Skeletal muscle tissue (tissue), 5 donors: ENCODE measurements around the gene GAGE12F. TPM values are rescaled to one million over a fixed set of nuclear protein-coding genes. Genes with fewer than 3 reads are reported as not detected.
"Not testable (repeated sequence)": the region's sequence is repeated elsewhere in the genome, so short reads cannot be mapped to it uniquely, and the experiment has no call there.

Source experiments
- H3K27ac ChIP-seq: one replicate; pipeline ENCODE4 v1.7.0; 2013; ENCODE audit warnings: mild to moderate bottlenecking, low read depth, low read length, inconsistent platforms
- H3K27me3 ChIP-seq, 3 donors: one replicate each; pipeline ENCODE4 v1.7.0; 2013; ENCODE audit warnings: low read length in 3 of 3; ENCODE audit not compliant: control insufficient read depth in 3 of 3, insufficient read depth in 3 of 3
- H3K36me3 ChIP-seq, 3 donors: one replicate each; pipeline ENCODE4 v1.7.0; 2013; ENCODE audit warnings: low read length in 3 of 3; ENCODE audit not compliant: control insufficient read depth in 3 of 3, insufficient read depth in 3 of 3
- H3K4me1 ChIP-seq, 3 donors: one replicate each; pipeline ENCODE4 v1.7.0; 2013; ENCODE audit warnings: low read length in 3 of 3, mild to moderate bottlenecking in 3 of 3; ENCODE audit not compliant: control insufficient read depth in 3 of 3, insufficient read depth in 3 of 3
- H3K4me3 ChIP-seq, 3 donors: one replicate each; pipeline ENCODE4 v1.7.0; 2013; ENCODE audit warnings: low read length in 3 of 3
- H3K9ac ChIP-seq, 3 donors: one replicate each; pipeline ENCODE4 v1.7.0; 2013; ENCODE audit warnings: low read length in 3 of 3, mild to moderate bottlenecking in 3 of 3, moderate library complexity in 2 of 3, low read depth in 1 of 3
- H3K9me3 ChIP-seq, 3 donors: one replicate each; pipeline ENCODE4 v1.7.0; 2013; ENCODE audit warnings: low read length in 3 of 3; ENCODE audit not compliant: control insufficient read depth in 3 of 3
- small RNA-seq: library from RNA; depleted of rRNA; stranded (forward); fragments of <200 nt; gene quantifications from one replicate; pipeline ENCODE3, GENCODE V24; 2014
- total RNA-seq: library from RNA; depleted of rRNA; stranded (reverse); fragments of >200 nt; gene quantifications from one replicate; pipeline ENCODE4 v1.2.3, GENCODE V29; 2014
- donor health status: Osteomylitis.

Gene GAGE12F
- total RNA-seq, 1 donor from 2014 or later = not detected

DNA sequence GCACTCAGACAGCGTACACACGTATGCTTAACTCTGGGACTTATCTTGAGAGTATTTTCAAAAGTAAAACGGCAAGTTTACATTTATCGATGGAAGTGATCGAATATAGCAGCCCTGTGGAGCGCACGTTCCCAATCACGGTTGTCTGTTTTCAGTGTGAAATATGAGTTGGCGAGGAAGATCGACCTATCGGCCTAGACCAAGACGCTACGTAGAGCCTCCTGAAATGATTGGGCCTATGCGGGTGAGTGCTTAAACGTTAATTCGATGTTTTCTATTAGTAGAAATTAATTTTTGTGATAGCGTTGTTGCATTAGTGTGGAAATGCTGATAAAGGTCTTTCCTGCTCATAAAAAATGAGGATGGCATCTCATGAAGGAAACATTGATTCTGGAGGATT lies 29.8 kb downstream of the GAGE12F start:
- not testable (repeated sequence) for H3K4me3 ChIP-seq, H3K9ac ChIP-seq

GRCh38 chrX:49598720-49599119 lies 38.1 kb downstream of the GAGE12F start, which contains the start of gene GAGE1:
Gene GAGE1 (plus strand): TSS chrX:49599020. CDS start chrX:49600175, 1,155 bp downstream.
- not testable (repeated sequence) for H3K27me3 ChIP-seq, H3K9ac ChIP-seq, H3K4me3 ChIP-seq

More for the DNA sequence above, 29.8 kb downstream of the GAGE12F start:
- H3K27ac ChIP-seq, H3K27me3 ChIP-seq, H3K9me3 ChIP-seq, H3K36me3 ChIP-seq, H3K4me1 ChIP-seq: not testable (repeated sequence)

DNA sequence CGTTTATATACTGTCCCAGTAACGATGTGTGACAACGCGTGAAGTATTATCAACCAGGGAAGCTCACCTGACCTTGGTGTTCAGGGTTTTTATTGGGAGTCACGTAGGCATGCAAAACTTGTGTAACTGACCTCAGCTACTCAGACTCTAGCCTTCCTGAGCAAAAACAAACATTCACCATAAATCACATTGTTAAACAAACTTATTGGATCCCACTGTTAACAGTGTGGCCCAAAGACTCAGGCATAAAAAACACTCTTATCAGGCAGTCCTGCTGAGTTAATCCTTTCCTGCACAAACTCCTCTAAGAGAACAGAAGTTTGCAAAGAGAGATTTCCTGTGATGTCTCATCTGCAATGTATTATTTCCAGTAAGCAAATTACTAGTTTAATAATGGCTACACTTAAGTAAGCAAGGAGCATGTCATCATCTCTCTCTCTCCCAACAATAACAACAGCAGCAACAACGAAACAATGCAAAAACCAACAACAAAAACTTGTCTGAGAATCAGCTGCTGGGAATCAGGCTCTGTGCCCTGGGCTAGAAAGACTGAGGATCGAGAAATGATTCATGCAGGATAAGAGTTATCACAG lies 50.2 kb downstream of the GAGE12F start:
- no peaks in the 10 kb centered on the region for H3K9me3 ChIP-seq
- H3K27ac ChIP-seq = no peak overlapping the region
- H3K4me1 ChIP-seq = no peaks in the 10 kb centered on the region

More at GRCh38 chrX:49598720-49599119, 38.1 kb downstream of the GAGE12F start, which contains the start of gene GAGE1:
- H3K4me1 ChIP-seq, H3K36me3 ChIP-seq, H3K9me3 ChIP-seq, H3K27ac ChIP-seq: not testable (repeated sequence)

More for the DNA sequence above, 50.2 kb downstream of the GAGE12F start:
- Histone ChIP-seq H3K9ac (no peak overlapping the region), H3K36me3 (no peaks in the 10 kb centered on the region), H3K4me3 (no peak overlapping the region), H3K27me3 (peaks cover 0 to 4% (median 0%) of the 10 kb centered on the region in 3 donors)

Small RNA genes lying within 50 kb of the gene (small RNA-seq; reads per million reads assigned to genes)
- gene GAGE12B = not detected

Other genes starting within 250 kb of the GAGE12F start
- not detected for gene GAGE12J, start 238.8 kb upstream of the GAGE12F start, total RNA-seq
- gene GAGE13, start 229.3 kb upstream of the GAGE12F start, total RNA-seq = not detected
- not detected for gene GAGE12C, start 28.7 kb upstream of the GAGE12F start, total RNA-seq
- not detected for gene GAGE12D, start 19.1 kb upstream of the GAGE12F start, total RNA-seq
- gene GAGE12E, start 9.6 kb upstream of the GAGE12F start, total RNA-seq = not detected
- gene GAGE12G, start 9.6 kb downstream of the GAGE12F start, total RNA-seq = not detected
- not detected for gene GAGE12H, start 19.1 kb downstream of the GAGE12F start, total RNA-seq
- gene GAGE2A, start 28.7 kb downstream of the GAGE12F start, total RNA-seq = not detected
- gene GAGE1, start 38.2 kb downstream of the GAGE12F start, total RNA-seq = not detected
- gene PAGE1, start 135.1 kb downstream of the GAGE12F start, total RNA-seq = not detected